KOPT-K1 (cell line): ENCODE measurements around the gene CCDC18.
A peak's percentile ranks its signal among the peaks of the same experiment; 100 is the strongest.

Experiments
- H3K27ac ChIP-seq: fragments of 200-600 bp; sonication (generic); 2 replicates; pipeline ENCODE4 v1.5.1; 2016; ENCODE audit warnings: antibody characterized with exemption, mild to moderate bottlenecking, low read depth, low read length; ENCODE audit not compliant: poor library complexity, severe bottlenecking
- H3K36me3 ChIP-seq: fragments of 200-600 bp; sonication (generic); 2 replicates; pipeline ENCODE4 v1.5.1; 2017; ENCODE audit warnings: antibody characterized with exemption, mild to moderate bottlenecking, low read length, moderate library complexity; ENCODE audit not compliant: insufficient read depth
- H3K9me3 ChIP-seq: fragments of 200-600 bp; sonication (generic); 2 replicates; pipeline ENCODE4 v1.5.1; 2017; ENCODE audit warnings: antibody characterized with exemption, low read length, mild to moderate bottlenecking; ENCODE audit not compliant: insufficient read depth, poor library complexity, severe bottlenecking

Gene CCDC18, protein sequence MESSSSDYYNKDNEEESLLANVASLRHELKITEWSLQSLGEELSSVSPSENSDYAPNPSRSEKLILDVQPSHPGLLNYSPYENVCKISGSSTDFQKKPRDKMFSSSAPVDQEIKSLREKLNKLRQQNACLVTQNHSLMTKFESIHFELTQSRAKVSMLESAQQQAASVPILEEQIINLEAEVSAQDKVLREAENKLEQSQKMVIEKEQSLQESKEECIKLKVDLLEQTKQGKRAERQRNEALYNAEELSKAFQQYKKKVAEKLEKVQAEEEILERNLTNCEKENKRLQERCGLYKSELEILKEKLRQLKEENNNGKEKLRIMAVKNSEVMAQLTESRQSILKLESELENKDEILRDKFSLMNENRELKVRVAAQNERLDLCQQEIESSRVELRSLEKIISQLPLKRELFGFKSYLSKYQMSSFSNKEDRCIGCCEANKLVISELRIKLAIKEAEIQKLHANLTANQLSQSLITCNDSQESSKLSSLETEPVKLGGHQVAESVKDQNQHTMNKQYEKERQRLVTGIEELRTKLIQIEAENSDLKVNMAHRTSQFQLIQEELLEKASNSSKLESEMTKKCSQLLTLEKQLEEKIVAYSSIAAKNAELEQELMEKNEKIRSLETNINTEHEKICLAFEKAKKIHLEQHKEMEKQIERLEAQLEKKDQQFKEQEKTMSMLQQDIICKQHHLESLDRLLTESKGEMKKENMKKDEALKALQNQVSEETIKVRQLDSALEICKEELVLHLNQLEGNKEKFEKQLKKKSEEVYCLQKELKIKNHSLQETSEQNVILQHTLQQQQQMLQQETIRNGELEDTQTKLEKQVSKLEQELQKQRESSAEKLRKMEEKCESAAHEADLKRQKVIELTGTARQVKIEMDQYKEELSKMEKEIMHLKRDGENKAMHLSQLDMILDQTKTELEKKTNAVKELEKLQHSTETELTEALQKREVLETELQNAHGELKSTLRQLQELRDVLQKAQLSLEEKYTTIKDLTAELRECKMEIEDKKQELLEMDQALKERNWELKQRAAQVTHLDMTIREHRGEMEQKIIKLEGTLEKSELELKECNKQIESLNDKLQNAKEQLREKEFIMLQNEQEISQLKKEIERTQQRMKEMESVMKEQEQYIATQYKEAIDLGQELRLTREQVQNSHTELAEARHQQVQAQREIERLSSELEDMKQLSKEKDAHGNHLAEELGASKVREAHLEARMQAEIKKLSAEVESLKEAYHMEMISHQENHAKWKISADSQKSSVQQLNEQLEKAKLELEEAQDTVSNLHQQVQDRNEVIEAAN (N-terminal part only)

DNA sequence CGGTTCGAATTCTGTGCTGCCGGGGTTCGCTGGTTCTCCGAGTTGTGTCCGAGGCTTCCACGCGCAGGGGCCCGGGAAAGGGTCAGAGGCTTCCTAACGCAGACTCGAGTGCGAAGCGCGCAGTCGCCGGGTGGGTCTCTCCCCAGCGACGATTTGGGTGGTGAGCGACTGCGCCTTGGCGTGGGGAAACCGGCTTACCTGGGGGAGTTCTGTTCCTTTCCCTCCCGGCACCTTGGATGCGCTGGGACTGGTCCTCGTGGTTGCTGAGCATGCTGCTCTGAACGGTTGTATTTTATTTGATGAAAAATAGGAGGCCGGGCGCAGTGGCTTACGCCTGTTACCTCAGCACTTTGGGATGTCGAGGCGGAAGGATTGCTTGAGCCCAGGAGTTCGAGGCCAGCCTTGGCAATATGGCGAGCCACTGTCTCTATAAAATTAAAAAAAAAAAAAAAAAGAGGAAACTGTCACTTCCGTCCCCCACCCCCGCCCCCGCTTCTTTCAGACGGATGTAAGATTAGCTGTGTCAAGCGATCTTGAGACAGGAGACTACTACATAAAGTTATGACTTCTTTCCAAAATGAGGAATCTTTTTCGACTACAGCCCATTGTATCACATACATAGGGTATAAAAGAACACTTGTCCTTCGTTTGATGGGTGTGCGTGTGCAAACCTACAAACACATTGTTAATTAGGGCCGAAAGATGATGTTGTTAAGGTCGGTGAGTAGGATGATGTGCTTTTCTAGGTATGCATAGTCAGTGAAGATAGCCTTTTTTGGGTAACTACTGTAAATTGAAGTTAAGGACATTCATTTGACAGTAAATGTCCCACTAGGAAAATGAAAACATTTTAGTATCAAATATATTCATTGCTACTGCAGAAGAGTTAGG lies at the start of gene CCDC18:
CCDC18 (plus strand) TSS at position 2 of the 891 bp plus-strand sequence. CDS start 2,638 bp downstream, outside the sequence.
- peak within 1 kb of the TSS; percentile 92 for H3K27ac ChIP-seq
- peaks cover 23% of the 10 kb centered on the region for H3K36me3 ChIP-seq
- H3K9me3 ChIP-seq = no peaks in the 10 kb centered on the region

DNA sequence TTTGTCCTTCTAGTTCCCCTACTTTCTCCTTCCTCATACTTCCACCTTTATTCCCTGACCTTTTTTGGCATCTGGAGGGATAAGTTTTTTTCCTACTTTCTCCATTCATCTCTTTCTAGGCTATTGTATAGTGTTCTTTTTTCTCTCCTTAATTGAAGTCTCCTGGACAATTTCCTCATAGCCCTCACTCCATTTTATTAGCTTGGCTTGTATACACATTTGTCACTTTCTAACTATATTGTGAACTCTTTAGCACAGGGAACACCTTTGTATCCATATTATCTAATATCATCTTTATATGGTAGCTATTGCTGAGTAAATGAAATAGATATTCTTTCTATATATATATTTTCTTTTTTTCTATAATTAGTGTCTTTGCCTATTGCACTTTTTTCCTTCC lies 47.9 kb upstream of the CCDC18 start:
- peaks cover 99% of the 10 kb centered on the region for H3K36me3 ChIP-seq
- H3K27ac ChIP-seq = no peak overlapping the region
- H3K9me3 ChIP-seq = no peaks in the 10 kb centered on the region

DNA sequence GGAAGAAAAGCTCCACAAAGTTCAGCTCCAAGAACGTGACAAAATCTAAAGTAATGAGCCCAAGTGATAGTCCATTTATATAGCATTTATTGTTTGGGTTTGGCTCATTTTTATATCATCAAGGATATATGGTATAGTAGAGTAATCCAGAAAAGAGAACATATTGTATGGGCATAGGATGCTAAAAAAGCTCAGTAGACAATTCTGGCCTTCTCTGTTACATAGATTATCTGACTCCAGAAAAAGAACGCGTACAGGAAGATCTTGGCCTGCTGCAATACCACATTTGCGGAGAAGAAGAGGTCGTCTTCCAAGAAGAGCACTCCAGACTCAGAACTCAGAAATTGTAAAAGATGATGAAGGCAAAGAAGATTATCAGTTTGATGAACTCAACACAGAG lies 44.1 kb upstream of the CCDC18 start:
- no peak overlapping the region for H3K27ac ChIP-seq
- peaks cover 99% of the 10 kb centered on the region for H3K36me3 ChIP-seq
- H3K9me3 ChIP-seq = no peaks in the 10 kb centered on the region

DNA sequence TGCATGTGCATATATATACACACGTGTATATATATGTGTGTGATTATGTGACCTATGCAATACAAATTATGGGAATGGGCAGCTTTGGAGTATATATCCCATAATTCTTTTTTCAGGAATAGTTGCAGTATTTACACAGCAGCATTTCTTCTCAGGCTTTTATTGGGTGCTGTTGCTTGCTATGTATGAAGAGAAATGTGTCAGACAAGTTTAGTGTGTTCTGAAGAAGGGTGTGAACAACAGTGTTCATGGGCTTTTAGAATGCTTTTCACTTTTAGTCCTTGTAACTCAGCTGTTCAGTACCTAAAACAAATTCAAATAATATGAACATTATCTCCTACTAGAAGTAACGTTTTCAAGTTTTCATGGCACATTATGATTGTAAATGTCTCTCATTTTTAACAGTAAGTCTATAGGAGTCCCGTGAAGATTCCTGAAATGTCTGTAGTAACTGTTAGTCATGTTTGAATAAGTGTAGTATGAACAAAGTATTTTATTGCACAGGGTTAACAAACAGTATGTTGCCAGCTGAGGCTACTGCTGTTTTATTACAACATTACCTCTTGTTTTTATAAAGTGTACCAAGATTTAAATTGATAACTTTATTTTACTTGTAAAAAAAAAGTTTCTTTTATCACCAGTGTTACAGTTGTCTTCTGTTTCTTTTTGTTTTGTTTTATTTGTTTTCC lies 42.8 kb upstream of the CCDC18 start:
- peaks cover 98% of the 10 kb centered on the region for H3K36me3 ChIP-seq
- no peak overlapping the region for H3K27ac ChIP-seq

DNA sequence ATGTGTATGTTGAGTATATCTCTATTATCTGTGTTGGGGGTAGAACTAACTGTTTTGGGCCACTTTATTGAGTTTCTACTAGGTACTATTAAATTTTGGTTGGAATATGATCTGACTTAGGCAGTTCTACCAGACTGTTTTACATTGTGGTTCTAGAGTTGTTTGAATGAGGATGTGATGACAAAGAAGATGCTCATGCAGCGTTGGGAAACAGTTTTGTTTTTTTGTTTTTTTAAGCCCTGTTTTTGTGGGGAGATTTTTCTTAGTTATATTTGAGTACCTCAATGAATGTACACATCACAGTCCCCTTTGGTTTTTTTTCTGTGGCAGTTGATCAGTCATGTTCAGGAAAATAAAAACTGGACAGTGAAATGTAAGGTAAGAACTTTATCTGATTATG lies 40.4 kb upstream of the CCDC18 start:
- H3K36me3 ChIP-seq = peaks cover 81% of the 10 kb centered on the region
- no peak overlapping the region for H3K27ac ChIP-seq
- H3K9me3 ChIP-seq = no peaks in the 10 kb centered on the region

More for the DNA sequence above, 42.8 kb upstream of the CCDC18 start:
- no peaks in the 10 kb centered on the region for H3K9me3 ChIP-seq

DNA sequence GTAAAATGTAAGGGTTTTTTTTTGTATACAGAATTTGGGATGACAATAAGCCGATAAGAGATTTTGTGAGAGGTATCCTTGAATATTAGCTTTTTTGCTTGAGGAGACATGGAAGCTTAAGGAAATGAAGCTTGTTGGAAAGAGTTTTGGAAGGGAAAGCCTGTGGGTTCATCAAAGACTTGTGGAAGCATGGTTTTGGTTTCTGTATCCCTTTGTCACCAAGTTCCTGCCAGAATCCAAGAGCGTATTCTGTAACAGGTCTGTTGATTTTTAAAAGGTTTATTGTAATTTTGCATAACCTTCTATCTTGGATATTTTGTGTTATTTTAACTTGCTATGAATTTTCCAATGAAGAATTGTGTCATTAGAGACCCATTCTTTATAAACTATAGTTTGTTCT lies 38.4 kb upstream of the CCDC18 start:
- Histone ChIP-seq H3K9me3 (no peaks in the 10 kb centered on the region), H3K36me3 (peaks cover 66% of the 10 kb centered on the region), H3K27ac (no peak overlapping the region)

DNA sequence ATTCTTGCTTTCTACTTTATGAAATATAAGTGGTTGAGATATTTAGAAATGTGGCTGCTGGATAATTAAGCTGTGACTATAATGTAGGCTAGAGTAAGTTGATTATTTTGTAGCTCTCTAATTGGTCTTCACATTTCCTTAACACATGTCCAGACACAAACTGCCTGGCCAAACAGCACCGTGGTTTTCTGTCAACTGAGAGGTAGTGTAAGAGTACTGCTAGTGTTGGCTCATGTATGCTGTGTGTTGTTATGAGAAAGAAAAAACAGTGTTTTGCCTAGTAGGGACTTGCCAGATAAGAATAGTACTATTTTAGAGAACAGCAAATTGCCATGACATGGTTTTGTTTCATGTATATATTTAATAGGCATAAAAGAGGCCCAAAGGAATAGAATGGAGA lies 37.4 kb upstream of the CCDC18 start:
- Histone ChIP-seq H3K9me3 (no peaks in the 10 kb centered on the region), H3K27ac (no peak overlapping the region), H3K36me3 (peaks cover 66% of the 10 kb centered on the region)

DNA sequence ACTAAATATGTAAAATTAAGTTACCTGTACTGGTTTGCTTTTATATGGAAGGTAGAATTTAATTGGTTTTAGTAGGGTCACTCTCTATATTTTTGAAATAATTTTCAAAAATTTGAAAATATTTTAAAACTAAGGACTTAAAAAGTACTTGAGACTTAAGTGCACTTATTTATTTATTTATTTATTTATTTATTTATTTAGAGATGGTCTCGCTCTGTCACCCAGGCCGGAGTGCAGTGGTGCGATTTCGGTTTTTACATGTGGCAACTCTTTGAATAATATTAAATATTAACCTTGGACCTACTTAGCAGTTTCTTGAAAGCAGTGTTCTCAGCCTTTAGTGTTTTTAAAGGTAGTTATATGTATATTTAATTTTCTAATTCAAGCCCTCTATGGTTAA lies 36.8 kb upstream of the CCDC18 start:
- H3K36me3 ChIP-seq = peaks cover 66% of the 10 kb centered on the region
- H3K9me3 ChIP-seq = no peaks in the 10 kb centered on the region

DNA sequence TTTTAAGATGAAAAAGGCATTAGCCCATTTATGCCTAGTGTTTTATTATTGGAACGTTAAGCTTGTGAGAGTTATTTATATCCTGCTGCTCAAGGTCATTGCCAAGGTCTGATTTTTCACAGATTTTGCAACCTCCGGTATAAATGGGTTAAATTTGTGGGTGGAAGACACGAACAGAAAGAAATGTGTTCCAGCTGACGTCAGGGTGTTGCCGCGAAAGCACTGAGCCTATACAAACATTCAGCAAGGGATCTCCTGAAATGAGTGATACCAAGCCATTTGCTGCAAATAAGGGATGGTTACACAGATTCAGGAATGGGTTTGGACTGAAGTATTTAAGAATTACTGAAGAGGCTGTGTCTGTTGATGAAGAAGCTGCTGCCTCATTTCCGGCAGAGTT lies 32.5 kb upstream of the CCDC18 start:
- Histone ChIP-seq H3K9me3 (no peaks in the 10 kb centered on the region), H3K27ac (no peak overlapping the region), H3K36me3 (peaks cover 69% of the 10 kb centered on the region)

More for the DNA sequence above, 36.8 kb upstream of the CCDC18 start:
- H3K27ac ChIP-seq = no peak overlapping the region

DNA sequence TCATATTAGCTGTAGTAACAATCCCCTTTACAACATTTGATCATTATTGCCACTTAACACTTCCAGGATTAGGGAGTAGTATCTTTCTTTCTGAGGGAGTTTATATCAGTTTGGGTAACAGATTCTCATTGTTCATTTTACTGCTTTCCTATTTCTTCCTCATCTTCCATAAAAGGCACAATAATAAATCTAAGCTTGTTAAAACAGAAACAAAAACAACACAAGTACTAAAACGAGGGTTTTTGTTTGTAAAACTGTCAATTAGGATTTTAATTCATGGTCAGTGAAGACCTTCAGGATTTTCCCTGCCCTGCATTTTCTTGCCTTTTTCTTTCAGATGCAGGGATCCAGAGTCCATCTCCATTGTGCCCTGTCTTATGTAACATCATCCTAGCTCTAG lies 29.8 kb upstream of the CCDC18 start:
- H3K36me3 ChIP-seq = peaks cover 91% of the 10 kb centered on the region

DNA sequence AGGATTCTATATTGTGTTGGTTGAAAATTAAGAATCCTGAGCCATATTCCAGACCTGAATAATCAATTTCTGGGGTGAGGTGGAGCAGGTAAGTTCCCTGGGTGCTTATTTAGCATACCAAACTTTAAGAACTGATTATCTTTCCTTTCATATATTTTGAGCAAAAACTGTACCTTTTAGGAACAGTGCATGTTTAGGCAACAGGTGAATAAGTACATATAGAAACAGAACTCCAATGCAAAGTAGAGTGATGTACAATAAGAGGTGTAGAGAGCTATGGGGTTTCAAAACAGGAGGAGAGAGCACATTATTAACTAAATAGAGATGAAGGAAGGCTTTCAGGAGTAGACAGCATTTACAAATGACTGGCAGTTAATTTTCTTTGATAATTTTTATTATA lies 29.1 kb upstream of the CCDC18 start:
- H3K27ac ChIP-seq = no peak overlapping the region
- no peaks in the 10 kb centered on the region for H3K9me3 ChIP-seq
- H3K36me3 ChIP-seq = peaks cover 99% of the 10 kb centered on the region

More for the DNA sequence above, 29.8 kb upstream of the CCDC18 start:
- H3K27ac ChIP-seq = no peak overlapping the region
- H3K9me3 ChIP-seq = no peaks in the 10 kb centered on the region

DNA sequence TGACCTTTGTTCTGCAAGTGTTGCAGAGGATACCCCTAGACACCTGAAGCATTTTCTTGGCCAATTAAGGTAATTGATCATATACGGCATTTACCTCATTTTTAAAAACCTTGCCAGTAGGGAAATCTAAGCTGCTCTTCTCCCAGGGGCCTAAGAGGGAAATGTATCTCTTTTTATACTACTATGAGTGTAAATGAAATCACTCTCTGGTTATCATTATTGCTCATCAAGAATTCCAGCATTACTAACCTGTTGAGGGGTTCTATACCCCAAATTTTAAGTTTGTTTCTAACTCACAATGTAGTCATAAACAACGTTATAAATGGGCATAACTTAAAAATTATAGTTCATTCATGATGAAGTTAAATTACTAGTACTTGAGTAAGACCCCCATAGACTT lies 27.7 kb upstream of the CCDC18 start:
- H3K27ac ChIP-seq = no peak overlapping the region
- H3K36me3 ChIP-seq = peaks cover 99% of the 10 kb centered on the region
- H3K9me3 ChIP-seq = no peaks in the 10 kb centered on the region

DNA sequence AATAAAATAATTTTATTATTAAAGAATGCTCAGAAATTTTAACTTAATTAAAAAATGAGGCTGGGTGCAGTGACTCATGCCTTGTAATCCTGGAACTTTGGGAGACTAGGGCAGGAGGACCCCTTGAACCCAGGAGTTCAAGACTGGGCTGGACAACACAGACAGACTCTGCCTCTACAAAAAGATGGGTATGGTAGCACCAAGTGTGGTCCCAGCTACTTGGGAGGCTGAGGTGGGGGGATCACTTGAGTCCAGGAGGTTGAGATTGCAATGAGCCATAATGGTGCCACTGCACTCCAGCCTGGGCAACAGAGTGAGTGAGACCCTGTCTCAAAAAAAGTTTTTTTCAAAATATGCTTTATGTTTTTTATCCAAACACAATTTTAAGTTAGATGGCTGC lies 25.6 kb upstream of the CCDC18 start:
- Histone ChIP-seq H3K9me3 (no peaks in the 10 kb centered on the region), H3K27ac (no peak overlapping the region), H3K36me3 (peaks cover 99% of the 10 kb centered on the region)
